GM18873 (cell line): ENCODE data around the gene PHLPP1.

Source experiments
- ATAC-seq: cut with Tn5 transposase; IDR thresholded peaks from one replicate; pipeline ENCODE4 v1.9.1; 2021; ENCODE audit warnings: mild to moderate bottlenecking, moderate library complexity, moderate number of reproducible peaks; ENCODE audit not compliant: unreplicated experiment, low FRiP score

The PHLPP1 gene

GRCh38 chr18:62769216-62769615 lies 53.9 kb downstream of the PHLPP1 start:
- no peak for ATAC-seq

- no peak for ATAC-seq
These were observed 56.3 kb downstream of the PHLPP1 start for GRCh38 chr18:62771494-62772270.

GRCh38 chr18:62772860-62773584 lies 57.7 kb downstream of the PHLPP1 start:
- ATAC-seq: no peak

- no peak for ATAC-seq
These were observed 58.4 kb downstream of the PHLPP1 start for GRCh38 chr18:62773691-62774090.

- ATAC-seq: no peak
These were observed 60.8 kb downstream of the PHLPP1 start for GRCh38 chr18:62776024-62776570.

GRCh38 chr18:62777814-62778213 lies 62.5 kb downstream of the PHLPP1 start:
- ATAC-seq: no peak

GRCh38 chr18:62778976-62779869 lies 63.9 kb downstream of the PHLPP1 start:
- ATAC-seq: no peak

- no peak for ATAC-seq
These were observed 65.9 kb downstream of the PHLPP1 start for GRCh38 chr18:62781262-62781661.

- ATAC-seq: no peak
These were observed 66.6 kb downstream of the PHLPP1 start for GRCh38 chr18:62781893-62782292.

GRCh38 chr18:62784338-62784965 lies 69.1 kb downstream of the PHLPP1 start:
- no peak for ATAC-seq

- ATAC-seq: no peak
These were observed 69.6 kb downstream of the PHLPP1 start for GRCh38 chr18:62784966-62785413.

GRCh38 chr18:62786689-62787088 lies 71.3 kb downstream of the PHLPP1 start:
- ATAC-seq: no peak

- ATAC-seq: no peak
These were observed 72.8 kb downstream of the PHLPP1 start for GRCh38 chr18:62788111-62788510.

- ATAC-seq: no peak
These were observed 73.5 kb downstream of the PHLPP1 start for GRCh38 chr18:62788876-62789275.

GRCh38 chr18:62790871-62791772 lies 75.8 kb downstream of the PHLPP1 start:
- ATAC-seq: no peak

- ATAC-seq: no peak
These were observed 76.7 kb downstream of the PHLPP1 start for GRCh38 chr18:62792016-62792415.

- no peak for ATAC-seq
These were observed 80.5 kb downstream of the PHLPP1 start for GRCh38 chr18:62795813-62796212.

- ATAC-seq: no peak
These were observed 80.9 kb downstream of the PHLPP1 start for GRCh38 chr18:62796216-62796621.

GRCh38 chr18:62797329-62797728 lies 82.0 kb downstream of the PHLPP1 start:
- ATAC-seq: no peak
